PC-3 (cell line): ENCODE data around the gene NRCAM.

Source experiments
- CTCF ChIP-seq: fragments of 300-600 bp; sonication (generic); conservative IDR thresholded peaks from 2 replicates; pipeline ENCODE4 v1.5.1; 2017; ENCODE audit warnings: antibody characterized with exemption, low read depth, mild to moderate bottlenecking, low read length
- EZH2 ChIP-seq: fragments of 300-600 bp; sonication (generic); IDR thresholded peaks from one replicate; pipeline ENCODE4 v1.6.1; 2017; ENCODE audit warnings: antibody characterized with exemption, mild to moderate bottlenecking, low read length; ENCODE audit not compliant: unreplicated experiment

- TF ChIP-seq CTCF (no peak), EZH2 (no peak)
These were observed 262.4 kb downstream of the NRCAM start for GRCh38 chr7:108193594-108194498.
